ENCODE data around the gene TUBA1C. TPM values are rescaled to one million over a fixed set of nuclear protein-coding genes. Genes with fewer than 3 reads are reported as not detected.

The TUBA1C gene
- total RNA-seq, 1 experiment from 2014 or later: 1,376 TPM

DNA sequence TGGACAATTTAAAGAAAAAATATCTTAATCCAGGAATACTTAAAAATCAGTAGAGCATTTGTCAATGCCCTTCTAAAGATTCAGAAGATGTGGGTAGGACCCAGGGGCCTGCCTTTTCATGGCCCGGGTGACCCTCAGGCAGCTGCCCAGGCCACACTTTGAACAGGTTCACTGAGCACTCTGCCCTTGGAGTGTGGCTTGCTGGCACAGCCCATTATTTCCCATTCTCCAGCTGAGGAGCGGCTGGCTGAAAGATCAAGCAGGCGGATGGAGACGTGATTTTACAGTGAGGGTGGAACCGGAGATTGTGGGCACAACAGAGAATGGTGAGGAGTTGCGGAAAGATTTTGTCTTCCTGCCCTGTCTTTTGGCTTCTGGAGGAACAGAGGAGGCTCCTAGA lies 23.0 kb downstream of the TUBA1C start:
- DNase-seq (no peak), ATAC-seq (no peak; the same call in 1 of the 2 replicates)
- TF ChIP-seq EZH2 (IDR thresholded peaks at IDR 0.05; ENCODE audit: low read length, unreplicated experiment) (no peak), EZH2phosphoT487 (IDR thresholded peaks at IDR 0.05; ENCODE audit: borderline replicate concordance, low read length) (no peak)
- TF ChIP-seq, protein P1, sequence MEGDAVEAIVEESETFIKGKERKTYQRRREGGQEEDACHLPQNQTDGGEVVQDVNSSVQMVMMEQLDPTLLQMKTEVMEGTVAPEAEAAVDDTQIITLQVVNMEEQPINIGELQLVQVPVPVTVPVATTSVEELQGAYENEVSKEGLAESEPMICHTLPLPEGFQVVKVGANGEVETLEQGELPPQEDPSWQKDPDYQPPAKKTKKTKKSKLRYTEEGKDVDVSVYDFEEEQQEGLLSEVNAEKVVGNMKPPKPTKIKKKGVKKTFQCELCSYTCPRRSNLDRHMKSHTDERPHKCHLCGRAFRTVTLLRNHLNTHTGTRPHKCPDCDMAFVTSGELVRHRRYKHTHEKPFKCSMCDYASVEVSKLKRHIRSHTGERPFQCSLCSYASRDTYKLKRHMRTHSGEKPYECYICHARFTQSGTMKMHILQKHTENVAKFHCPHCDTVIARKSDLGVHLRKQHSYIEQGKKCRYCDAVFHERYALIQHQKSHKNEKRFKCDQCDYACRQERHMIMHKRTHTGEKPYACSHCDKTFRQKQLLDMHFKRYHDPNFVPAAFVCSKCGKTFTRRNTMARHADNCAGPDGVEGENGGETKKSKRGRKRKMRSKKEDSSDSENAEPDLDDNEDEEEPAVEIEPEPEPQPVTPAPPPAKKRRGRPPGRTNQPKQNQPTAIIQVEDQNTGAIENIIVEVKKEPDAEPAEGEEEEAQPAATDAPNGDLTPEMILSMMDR (conservative IDR thresholded peaks at IDR 0.05; ENCODE audit: low read depth, low read length): no peak
- Histone ChIP-seq H4K20me1 (ENCODE audit: low read length) (no peaks in the 10 kb centered on the region), H3K27me3 (ENCODE audit: low read length) (no peaks in the 10 kb centered on the region), H3K9me2 (replicated peaks; ENCODE audit: low read length) (no peaks in the 10 kb centered on the region), H2AFZ (ENCODE audit: low read length) (no peak overlapping the region), H3K79me2 (ENCODE audit: low read length) (no peaks in the 10 kb centered on the region), H3F3A (ENCODE audit: low read length, unreplicated experiment) (no peaks in the 10 kb centered on the region), H3K27ac (ENCODE audit: low read length) (no peak overlapping the region), H3K9me3 (ENCODE audit: low read length) (no peaks in the 10 kb centered on the region), H3K9ac (ENCODE audit: low read length) (no peak overlapping the region), H3K4me2 (ENCODE audit: low read length) (no peak overlapping the region), H3K4me1 (ENCODE audit: insufficient read depth, low read length) (no peaks in the 10 kb centered on the region), H3K36me3 (ENCODE audit: low read depth, low read length) (no peaks in the 10 kb centered on the region), H3K4me3 (ENCODE audit: low read length) (no peak overlapping the region)
- intact Hi-C loops (cut with micrococcal nuclease): loop anchor here (2.0 to 10.0 kb wide), 2 partner anchors 49 to 227 kb away; partner anchors contain the start of gene C1QL4
- POLR2A ChIA-PET (ENCODE audit: unreplicated experiment): no interaction called here
- CTCF ChIA-PET: interaction anchor here (1.2 to 1.9 kb wide), 2 partner anchors 9 to 60 kb away, joined by 4 to 9 read pairs; no protein-coding TSS in a partner anchor
- no TSS peak for BruUV-seq (replicated peaks)

DNA sequence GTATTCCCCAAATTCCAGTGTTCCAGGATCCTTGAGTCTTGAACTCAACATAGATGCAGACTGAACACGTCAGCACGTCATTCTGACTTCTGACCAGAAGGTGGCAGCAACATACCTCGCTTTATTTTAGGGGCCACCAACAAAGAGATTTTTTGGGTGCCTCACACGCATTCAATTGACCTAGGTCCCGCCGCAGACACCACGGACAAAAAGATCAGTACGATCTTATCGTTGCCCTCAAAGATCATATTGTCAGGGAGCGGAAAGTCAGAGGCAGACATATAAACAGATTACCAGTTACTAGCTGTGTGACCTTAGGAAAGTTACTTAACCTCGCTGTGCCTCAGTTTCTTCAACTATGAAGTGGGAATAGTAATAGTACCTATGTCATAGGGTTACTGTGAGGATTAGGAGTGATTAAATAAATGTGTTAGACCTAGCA lies 23.6 kb downstream of the TUBA1C start:
- Histone ChIP-seq H3K79me2 (ENCODE audit: low read length) (no peaks in the 10 kb centered on the region), H3K4me1 (ENCODE audit: insufficient read depth, low read length) (no peaks in the 10 kb centered on the region), H3K9ac (ENCODE audit: low read length) (no peak overlapping the region), H3K4me3 (ENCODE audit: low read length) (no peak overlapping the region), H4K20me1 (ENCODE audit: low read length) (no peaks in the 10 kb centered on the region), H3K27ac (ENCODE audit: low read length) (no peak overlapping the region), H3K9me2 (replicated peaks; ENCODE audit: low read length) (no peaks in the 10 kb centered on the region), H3F3A (ENCODE audit: low read length, unreplicated experiment) (no peaks in the 10 kb centered on the region), H2AFZ (ENCODE audit: low read length) (0 out of 2 replicates have a peak overlapping the region, but pooled peaks have one; percentile 18), H3K4me2 (ENCODE audit: low read length) (no peak overlapping the region), H3K27me3 (ENCODE audit: low read length) (no peaks in the 10 kb centered on the region), H3K9me3 (ENCODE audit: low read length) (no peaks in the 10 kb centered on the region), H3K36me3 (ENCODE audit: low read depth, low read length) (no peaks in the 10 kb centered on the region)
- DNase-seq (peak; percentile 74), ATAC-seq (peak; percentile 49; the same call in 1 of the 2 replicates)
- no TSS peak for BruUV-seq (replicated peaks)
- ChIA-PET POLR2A (ENCODE audit: unreplicated experiment) (no interaction called here), CTCF (interaction anchor here (0.5 to 1.9 kb wide), 6 partner anchors 9 to 265 kb away, joined by 3 to 9 read pairs (median 5); partner anchors contain the start of gene SPATS2)
- TF ChIP-seq EZH2phosphoT487 (IDR thresholded peaks at IDR 0.05; ENCODE audit: borderline replicate concordance, low read length): no peak
- TF ChIP-seq, protein P1 (conservative IDR thresholded peaks at IDR 0.05; ENCODE audit: low read depth, low read length): peak; percentile 96
- TF ChIP-seq EZH2 (IDR thresholded peaks at IDR 0.05; ENCODE audit: low read length, unreplicated experiment): no peak
- intact Hi-C loops (cut with micrococcal nuclease): loop anchor here (2.0 to 10.0 kb wide), 2 partner anchors 48 to 226 kb away; partner anchors contain the start of gene C1QL4

DNA sequence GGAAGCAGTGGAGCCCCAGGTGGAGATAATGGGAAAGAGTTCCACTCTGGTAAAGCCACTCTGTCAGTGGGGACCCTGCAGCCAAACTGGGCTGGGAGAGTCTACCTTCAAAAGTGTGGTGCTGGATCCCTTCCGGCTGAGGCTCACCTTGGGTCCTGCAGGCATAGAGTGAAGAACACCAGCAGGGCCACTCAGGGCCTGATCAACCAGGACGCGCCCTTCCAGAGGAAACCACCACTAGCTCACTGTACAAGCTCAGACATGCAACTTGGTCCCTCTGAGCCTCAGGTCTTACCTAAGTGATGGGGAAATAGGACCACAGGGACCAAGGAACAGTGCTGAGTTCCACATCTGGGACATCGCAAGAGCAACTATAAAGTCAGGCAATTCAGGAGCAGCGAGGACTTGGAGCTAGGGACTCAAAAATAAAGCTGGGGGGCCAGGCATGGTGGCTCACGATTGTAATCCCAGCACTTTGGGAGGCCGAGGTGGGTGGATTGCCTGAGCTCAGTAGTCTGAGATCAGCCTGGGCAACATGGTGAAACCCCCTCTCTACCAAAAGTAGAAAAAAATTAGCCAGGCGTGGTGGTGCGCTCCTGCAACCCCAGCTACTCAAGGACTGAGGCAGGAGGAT lies 24.2 kb downstream of the TUBA1C start:
- Histone ChIP-seq H3F3A (ENCODE audit: low read length, unreplicated experiment) (no peaks in the 10 kb centered on the region), H3K4me3 (ENCODE audit: low read length) (no peak overlapping the region), H3K9ac (ENCODE audit: low read length) (no peak overlapping the region), H3K9me2 (replicated peaks; ENCODE audit: low read length) (no peaks in the 10 kb centered on the region), H3K36me3 (ENCODE audit: low read depth, low read length) (no peaks in the 10 kb centered on the region), H3K27ac (ENCODE audit: low read length) (no peak overlapping the region), H4K20me1 (ENCODE audit: low read length) (no peaks in the 10 kb centered on the region), H3K4me1 (ENCODE audit: insufficient read depth, low read length) (no peaks in the 10 kb centered on the region), H2AFZ (ENCODE audit: low read length) (no peak overlapping the region), H3K9me3 (ENCODE audit: low read length) (no peaks in the 10 kb centered on the region), H3K79me2 (ENCODE audit: low read length) (no peaks in the 10 kb centered on the region), H3K4me2 (ENCODE audit: low read length) (no peak overlapping the region), H3K27me3 (ENCODE audit: low read length) (no peaks in the 10 kb centered on the region)
- BruUV-seq (replicated peaks): no TSS peak
- TF ChIP-seq, protein P1 (conservative IDR thresholded peaks at IDR 0.05; ENCODE audit: low read depth, low read length): no peak
- no peak for TF ChIP-seq EZH2phosphoT487 (IDR thresholded peaks at IDR 0.05; ENCODE audit: borderline replicate concordance, low read length)
- no peak for TF ChIP-seq EZH2 (IDR thresholded peaks at IDR 0.05; ENCODE audit: low read length, unreplicated experiment)
- CTCF ChIA-PET: interaction anchor here (0.5 to 1.9 kb wide), 7 partner anchors 8 to 264 kb away, joined by 3 to 9 read pairs (median 5); partner anchors contain the start of gene SPATS2
- intact Hi-C loops (cut with micrococcal nuclease): loop anchor here (2.0 to 10.0 kb wide), 2 partner anchors 48 to 226 kb away; partner anchors contain the start of gene C1QL4
- ATAC-seq (no peak), DNase-seq (no peak)
- POLR2A ChIA-PET (ENCODE audit: unreplicated experiment): no interaction called here
